Thyroid gland (tissue), 4 donors: ENCODE results near the gene TCF12.

ENCODE experiments used
- CTCF ChIP-seq, 6 experiments: fragments of 200-600 bp in 3 of 6; fragments of 450-650 bp in 3 of 6; sonication (generic) in 3 of 6; IDR thresholded peaks; one replicate each; pipeline ENCODE4 v1.5.1; 2016 to 2019; ENCODE audit warnings: antibody characterized with exemption in 6 of 6, mild to moderate bottlenecking in 2 of 6, inconsistent platforms in 1 of 6, moderate library complexity in 1 of 6
- POLR2A ChIP-seq, 2 donors: fragments of 450-650 bp; IDR thresholded peaks; one replicate each; pipeline ENCODE4 v1.6.1; 2017; ENCODE audit warnings: antibody characterized with exemption in 2 of 2, mild to moderate bottlenecking in 2 of 2, moderate library complexity in 1 of 2

- TF ChIP-seq CTCF (IDR thresholded peaks at IDR 0.05) (no peak), POLR2A (IDR thresholded peaks at IDR 0.05) (no peak)
Observed at GRCh38 chr15:57290187-57290586, 371.7 kb downstream of the TCF12 start.
